COR-L47 (cell line): Measurements from ENCODE around the gene GPN1.
A peak's percentile ranks its signal among the peaks of the same experiment; 100 is the strongest.
"Not testable (repeated sequence)": the region's sequence is repeated elsewhere in the genome, so short reads cannot be mapped to it uniquely, and the experiment has no call there.

Experiments used
- DNase-seq: peaks from one replicate; lab custom pipeline; 2025; lab: John Stamatoyannopoulos, UW

Gene GPN1

DNA sequence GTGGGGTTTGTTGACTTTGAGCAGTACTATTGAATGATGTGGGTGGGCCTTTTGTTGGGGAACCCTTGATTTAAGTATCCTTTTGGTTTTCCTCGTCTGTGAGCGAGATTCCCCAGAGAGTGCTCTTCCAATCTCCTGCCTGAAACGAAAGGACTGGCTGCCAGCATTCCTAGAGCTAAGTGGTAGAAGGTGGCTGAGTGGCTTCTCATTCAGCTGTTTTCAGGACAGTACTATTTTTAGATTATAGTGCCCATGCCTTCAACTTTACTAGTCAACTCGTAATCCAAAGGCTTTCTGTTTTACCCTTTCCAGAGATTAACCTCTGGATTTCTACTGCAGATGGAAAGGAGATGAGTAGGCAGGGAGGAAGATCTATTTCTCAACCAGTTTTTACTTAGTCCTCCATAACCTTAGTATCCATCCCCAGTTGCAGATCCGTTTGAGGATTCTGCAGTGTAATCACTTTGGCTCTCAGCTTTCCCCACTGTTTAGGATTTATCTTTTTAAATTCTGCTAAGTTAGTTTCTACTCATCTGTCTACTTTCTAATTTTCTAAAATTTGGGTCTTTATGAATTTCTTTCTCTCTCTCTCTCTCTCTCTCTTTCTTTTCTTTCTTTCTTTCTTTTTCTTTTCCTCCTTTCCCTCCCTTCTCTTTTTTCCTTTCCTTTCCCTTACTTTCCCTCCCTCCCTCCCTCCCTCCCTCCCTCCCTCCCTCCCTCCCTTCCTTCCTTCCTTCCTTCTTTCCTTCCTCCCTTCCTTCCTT, 44.1 kb downstream of the GPN1 start:
- no peak for DNase-seq

DNA sequence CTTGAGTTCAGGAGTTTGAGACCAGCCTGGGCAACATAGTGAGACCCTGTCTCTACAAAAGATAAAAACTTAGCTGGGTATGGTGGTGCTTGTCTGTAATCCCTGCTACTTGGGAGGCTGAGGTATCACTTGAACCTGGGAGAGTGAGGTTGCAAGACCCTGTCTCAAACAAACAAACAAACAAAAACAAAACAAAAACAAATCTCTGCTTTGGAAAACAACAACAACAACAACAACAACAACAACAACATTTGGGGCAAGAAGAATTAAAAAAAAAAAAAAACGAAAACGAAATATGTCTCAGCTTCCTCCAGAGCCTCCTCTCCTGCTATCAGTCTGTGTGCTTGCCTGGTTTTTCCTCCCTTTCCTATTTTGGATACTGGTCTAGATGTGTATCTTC, 51.7 kb downstream of the GPN1 start:
- DNase-seq = no peak

DNA sequence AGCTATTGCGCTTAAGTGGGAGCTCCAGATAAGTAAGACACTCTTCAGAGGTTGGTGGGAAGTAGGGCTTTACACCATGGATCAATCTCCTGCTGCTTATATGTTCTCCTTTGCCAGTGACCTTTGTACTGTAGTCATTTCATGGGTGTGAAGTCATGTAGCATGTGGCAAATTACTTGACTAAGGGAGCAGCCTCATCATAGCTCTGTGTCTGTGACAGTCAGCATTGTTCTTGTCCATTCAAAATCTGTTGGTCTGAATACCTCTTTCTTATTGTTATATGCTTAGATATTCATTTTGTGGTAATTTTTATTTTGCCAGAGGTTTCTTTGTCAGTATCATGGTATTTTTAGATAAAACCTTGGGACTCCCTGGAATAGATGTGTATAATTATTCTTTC, 53.0 kb downstream of the GPN1 start:
- DNase-seq = no peak

DNA sequence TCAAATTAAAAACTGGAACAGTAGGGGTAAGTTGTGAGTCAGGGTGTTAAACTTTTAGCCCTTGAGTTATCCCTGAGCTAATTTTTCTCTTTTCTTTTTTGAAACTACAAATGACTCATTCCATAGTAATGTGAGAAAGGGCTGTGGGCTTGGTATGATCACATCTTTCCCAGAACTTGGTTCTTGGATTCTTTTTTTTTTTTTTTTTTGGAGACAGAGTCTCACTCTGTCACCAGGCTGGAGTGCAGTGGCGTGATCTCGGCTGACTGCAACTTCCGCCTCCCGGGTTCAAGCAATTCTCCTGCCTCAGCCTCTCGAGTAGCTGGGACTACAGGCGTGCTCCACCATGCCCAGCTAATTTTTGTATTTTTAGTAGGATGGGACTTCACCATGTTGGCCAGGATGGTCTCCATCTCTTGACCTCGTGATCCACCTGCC, 53.5 kb downstream of the GPN1 start:
- not testable (repeated sequence) for DNase-seq

DNA sequence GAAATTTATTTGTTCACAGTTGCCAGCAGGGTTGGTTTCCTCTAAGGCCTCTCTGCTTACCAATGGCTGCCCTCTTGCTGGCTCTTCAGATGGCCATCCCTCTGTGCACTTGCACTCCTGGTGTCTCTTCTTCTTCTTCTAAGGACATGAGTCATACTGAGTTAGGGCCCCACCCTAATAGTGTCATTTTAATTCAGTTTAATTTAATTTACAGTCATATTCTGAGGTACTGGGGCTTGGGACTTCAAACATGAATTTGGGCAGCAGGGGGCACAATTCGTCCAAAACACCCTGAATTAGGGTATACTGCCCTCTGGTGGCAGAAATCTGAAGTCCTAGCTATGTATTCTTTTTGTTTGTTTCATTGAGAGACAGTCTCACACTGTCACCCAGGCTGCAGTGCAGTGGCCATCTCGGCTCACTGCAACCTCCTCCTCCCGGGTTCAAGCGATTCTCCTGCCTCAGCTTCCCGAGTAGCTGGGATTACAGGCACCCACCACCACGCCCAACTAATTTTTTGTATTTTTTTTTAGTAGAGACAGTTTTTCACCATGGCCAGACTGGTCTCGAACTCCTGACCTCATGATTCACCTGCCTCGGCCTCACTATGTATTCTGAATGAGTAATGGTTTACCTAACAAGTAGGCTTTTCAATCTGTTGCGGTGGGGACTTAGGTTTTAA, 54.7 kb downstream of the GPN1 start:
- DNase-seq = peak; percentile 88

DNA sequence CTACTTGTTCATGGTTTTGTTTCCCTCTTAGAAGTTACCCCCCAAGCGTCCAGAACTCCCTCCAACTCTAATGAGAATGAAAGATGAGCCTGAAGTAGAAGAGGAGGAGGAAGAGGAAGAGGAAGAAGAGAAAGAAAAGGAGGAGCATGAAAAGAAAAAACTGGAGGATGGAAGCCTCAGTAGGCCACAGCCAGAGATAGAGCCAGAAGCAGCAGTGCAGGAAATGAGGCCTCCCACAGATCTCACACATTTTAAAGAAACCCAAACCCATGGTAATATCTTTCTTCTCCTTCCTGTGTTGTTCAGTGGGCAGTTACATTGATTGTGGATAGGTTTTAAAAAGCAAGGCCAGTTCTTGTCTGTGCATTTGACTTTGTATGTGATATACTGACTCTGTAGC, 56.2 kb downstream of the GPN1 start:
- DNase-seq = not testable (repeated sequence)

DNA sequence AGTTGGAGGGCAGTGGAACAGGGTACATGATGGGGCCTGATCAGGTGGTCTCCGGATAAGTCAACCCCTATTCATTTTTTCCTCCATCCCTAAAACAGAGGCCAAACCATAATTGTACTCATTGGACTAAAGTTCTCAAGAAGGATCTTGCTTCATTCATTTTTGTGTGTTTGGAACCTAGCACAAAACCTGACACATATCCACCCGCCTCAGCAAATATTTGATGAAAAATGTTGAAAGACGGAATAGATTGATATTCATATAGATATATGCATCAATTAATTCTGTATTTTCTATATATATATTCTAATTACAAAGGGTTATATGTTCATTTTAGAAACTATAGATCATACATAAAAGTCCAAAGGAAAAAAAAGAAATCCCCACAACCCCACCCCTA, 56.7 kb downstream of the GPN1 start:
- no peak for DNase-seq

DNA sequence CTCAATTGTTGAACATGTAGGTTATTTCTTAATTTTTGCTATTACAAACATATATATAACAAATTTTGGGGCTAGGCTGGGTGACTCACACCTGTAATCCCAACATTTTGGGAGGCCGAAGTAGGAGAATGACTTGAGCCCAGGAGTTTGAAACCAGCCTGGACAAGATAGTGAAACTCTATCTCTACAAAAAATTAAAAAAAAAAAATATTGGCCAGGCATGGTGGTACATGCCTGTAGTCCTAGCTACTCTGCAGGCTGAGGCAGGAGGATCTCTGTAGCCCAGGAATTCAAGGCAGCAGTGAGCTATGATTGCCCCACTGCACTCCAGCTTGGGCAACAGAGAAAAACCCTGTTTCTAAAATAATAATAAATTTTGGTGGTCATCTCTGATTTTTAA, 58.4 kb downstream of the GPN1 start:
- no peak for DNase-seq

DNA sequence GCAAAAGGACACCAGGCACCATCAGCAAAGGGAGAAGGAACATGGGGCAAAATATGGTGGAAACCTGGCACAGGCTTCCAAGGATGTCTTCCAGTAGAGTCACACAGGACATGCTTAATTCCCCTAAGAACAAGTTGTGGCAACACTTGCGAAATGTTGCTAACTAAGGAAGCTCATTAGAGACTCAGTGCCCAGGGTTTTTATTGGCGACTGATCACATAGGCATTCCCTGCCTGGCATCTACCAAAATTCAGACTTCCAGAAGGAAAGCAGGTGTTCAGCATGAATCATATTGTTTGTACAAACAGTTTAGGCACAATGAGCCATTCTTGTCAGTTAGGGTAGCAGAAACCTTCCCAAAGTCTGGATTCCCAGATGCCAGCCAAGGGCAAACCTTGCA, 60.6 kb downstream of the GPN1 start:
- DNase-seq = peak; percentile 18

DNA sequence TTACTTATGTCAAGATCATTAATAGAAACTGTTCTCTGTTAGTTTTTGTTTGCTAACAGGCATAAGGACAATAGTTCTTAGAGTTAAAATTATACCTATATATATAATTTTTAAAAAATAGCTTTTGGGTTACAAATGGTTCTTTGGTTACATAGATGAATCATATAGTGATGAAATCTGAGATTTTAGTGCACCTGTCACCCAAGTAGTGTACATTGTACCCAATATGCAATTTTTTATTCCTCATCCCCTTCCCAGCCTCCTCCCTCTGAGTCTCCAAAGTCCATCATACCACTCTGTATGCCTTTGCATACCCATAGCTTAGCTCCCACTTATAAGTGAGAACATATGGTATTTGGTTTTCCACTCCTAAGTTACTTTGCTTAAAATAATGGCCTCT, 61.2 kb downstream of the GPN1 start:
- DNase-seq = no peak

DNA sequence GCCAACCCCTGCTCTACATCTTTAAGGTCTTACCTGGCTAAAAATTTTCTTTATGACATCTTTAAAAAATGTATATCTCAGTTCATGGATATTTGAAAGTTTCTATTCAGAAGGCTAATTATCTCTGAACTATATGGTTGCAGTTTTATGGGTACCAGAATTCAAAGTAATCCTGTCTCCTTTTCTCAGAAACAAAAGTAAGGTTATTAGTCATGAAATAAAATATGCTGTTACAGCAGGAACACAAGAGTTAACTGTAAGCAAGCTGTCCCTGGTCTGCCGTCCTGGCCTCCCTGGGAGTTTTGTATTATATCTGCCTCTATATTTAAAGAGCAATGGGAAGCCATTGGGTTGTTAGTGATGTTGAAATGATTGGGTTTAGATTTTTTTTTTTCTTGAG, 68.8 kb downstream of the GPN1 start:
- DNase-seq = no peak
